Heart left ventricle (tissue), 13 donors: Measurements from ENCODE around the gene NUDT12.

Source experiments
- POLR2A ChIP-seq, 2 donors: fragments of 450-650 bp; IDR thresholded peaks; one replicate each; pipeline ENCODE4 v1.6.1; 2017; ENCODE audit warnings: antibody characterized with exemption in 2 of 2, mild to moderate bottlenecking in 2 of 2, moderate library complexity in 2 of 2
- TF ChIP-seq, protein P1 (sequence below), 12 donors: fragments of 200-600 bp; sonication (generic) in 4 of 12; IDR thresholded peaks; one replicate each; pipeline versions ENCODE4 v1.5.0 to v1.8.0; 2018 to 2022; ENCODE audit warnings: antibody characterized with exemption in 12 of 12, mild to moderate bottlenecking in 5 of 12
- donor health status: ischemic (EF 13 %, LVEDD 7.1; RV severe dilation, severe dysfunction).
- donor health status: DM: no; HTN: yes; CAD: no.
- donor health status: DM: no; HTN: no; CAD: no.
- donor health status: ischemic (EF 25% LVEDD 6.9; RV normal size, moderate dysfunction).
- donor health status: ischemic (EF 25% LVEDD 5.7; RV mildly dilated, moderate dysfunction).
- donor health status: ischemic (EF 35%, LVEDD 5.7; RV mildly dilated, moderate dysfunction).
- donor health status: nonischemic (EF 11% LVEDD 7.7; RV severe dilation, severe dysfunction).
- donor health status: DM: yes; HTN: yes; CAD: no.
- donor health status: PGD.
- donor health status: ischemic (EF 29% LVEDD 5.4; RV normal size, mild dysfunction).
- donor health status: nonischemic (EF 23%, LVEDD 6.1; RV moderate dilation, normal function).

- TF ChIP-seq, protein P1, sequence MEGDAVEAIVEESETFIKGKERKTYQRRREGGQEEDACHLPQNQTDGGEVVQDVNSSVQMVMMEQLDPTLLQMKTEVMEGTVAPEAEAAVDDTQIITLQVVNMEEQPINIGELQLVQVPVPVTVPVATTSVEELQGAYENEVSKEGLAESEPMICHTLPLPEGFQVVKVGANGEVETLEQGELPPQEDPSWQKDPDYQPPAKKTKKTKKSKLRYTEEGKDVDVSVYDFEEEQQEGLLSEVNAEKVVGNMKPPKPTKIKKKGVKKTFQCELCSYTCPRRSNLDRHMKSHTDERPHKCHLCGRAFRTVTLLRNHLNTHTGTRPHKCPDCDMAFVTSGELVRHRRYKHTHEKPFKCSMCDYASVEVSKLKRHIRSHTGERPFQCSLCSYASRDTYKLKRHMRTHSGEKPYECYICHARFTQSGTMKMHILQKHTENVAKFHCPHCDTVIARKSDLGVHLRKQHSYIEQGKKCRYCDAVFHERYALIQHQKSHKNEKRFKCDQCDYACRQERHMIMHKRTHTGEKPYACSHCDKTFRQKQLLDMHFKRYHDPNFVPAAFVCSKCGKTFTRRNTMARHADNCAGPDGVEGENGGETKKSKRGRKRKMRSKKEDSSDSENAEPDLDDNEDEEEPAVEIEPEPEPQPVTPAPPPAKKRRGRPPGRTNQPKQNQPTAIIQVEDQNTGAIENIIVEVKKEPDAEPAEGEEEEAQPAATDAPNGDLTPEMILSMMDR (IDR thresholded peaks at IDR 0.05), result no peak
- TF ChIP-seq POLR2A (IDR thresholded peaks at IDR 0.05), result peak in 1 of 2 donors; percentile 38
Measured at GRCh38 chr5:103562453-103563157, at the start of gene NUDT12.
